Measurements from ENCODE around the gene ACAN. TPM values are rescaled to one million over a fixed set of nuclear protein-coding genes. Genes with fewer than 3 reads are reported as not detected.

The ACAN gene
- total RNA-seq, 1 experiment from 2014 or later = not detected

- no peak for TF ChIP-seq CTCF (IDR thresholded peaks at IDR 0.05; ENCODE audit: unreplicated experiment)
- Mint-ChIP-seq H3K4me1 (ENCODE audit: low read depth, unreplicated experiment) (peaks cover 9% of the 10 kb centered on the region), H3K27ac (ENCODE audit: unreplicated experiment) (no peak overlapping the region), H3K4me3 (ENCODE audit: low read depth, unreplicated experiment) (peak overlapping the region; percentile 85), H3K27me3 (ENCODE audit: unreplicated experiment) (no peaks in the 10 kb centered on the region), H3K36me3 (ENCODE audit: insufficient read depth, unreplicated experiment) (peaks cover 16% of the 10 kb centered on the region), H3K9me3 (ENCODE audit: low read depth, unreplicated experiment) (no peaks in the 10 kb centered on the region)
- intact Hi-C loops (cut with micrococcal nuclease; ENCODE audit: unreplicated experiment) = no loop called here
- peak; percentile 38 for DNase-seq
- CTCF ChIA-PET = interaction anchor here (0.7 to 0.9 kb wide), 5 partner anchors 14 to 777 kb away, joined by 4 to 5 read pairs (median 4); no protein-coding TSS in a partner anchor
- BruUV-seq (replicated peaks) = no TSS peak
Measured at GRCh38 chr15:88911766-88912118, 108.5 kb downstream of the ACAN start.

GRCh38 chr15:88912500-88912921, 109.3 kb downstream of the ACAN start:
- peak overlapping the region; percentile 85 for H3K4me3 Mint-ChIP-seq (ENCODE audit: low read depth, unreplicated experiment)
- TF ChIP-seq CTCF (IDR thresholded peaks at IDR 0.05; ENCODE audit: unreplicated experiment) = no peak
- H3K36me3 Mint-ChIP-seq (ENCODE audit: insufficient read depth, unreplicated experiment) = peaks cover 16% of the 10 kb centered on the region
- no peak overlapping the region for H3K27ac Mint-ChIP-seq (ENCODE audit: unreplicated experiment)
- intact Hi-C loops (cut with micrococcal nuclease; ENCODE audit: unreplicated experiment) = no loop called here
- CTCF ChIA-PET = interaction anchor here (0.9 kb wide), 1 partner anchor 91 kb away, joined by 5 read pairs; no protein-coding TSS in a partner anchor
- DNase-seq = no peak
- H3K9me3 Mint-ChIP-seq (ENCODE audit: low read depth, unreplicated experiment) = no peaks in the 10 kb centered on the region
- BruUV-seq (replicated peaks) = no TSS peak
- peaks cover 7% of the 10 kb centered on the region for H3K27me3 Mint-ChIP-seq (ENCODE audit: unreplicated experiment)
- H3K4me1 Mint-ChIP-seq (ENCODE audit: low read depth, unreplicated experiment) = peaks cover 9% of the 10 kb centered on the region

GRCh38 chr15:88913017-88913849, 110.0 kb downstream of the ACAN start, which contains the start of gene MFGE8:
Gene MFGE8, minus strand, starts transcription at chr15:88913379. Its CDS starts 60 bp downstream, at chr15:88913319.
- H3K27me3 Mint-ChIP-seq (ENCODE audit: unreplicated experiment) = peaks cover 14% of the 10 kb centered on the region
- TF ChIP-seq CTCF (IDR thresholded peaks at IDR 0.05; ENCODE audit: unreplicated experiment) = no peak
- H3K4me3 Mint-ChIP-seq (ENCODE audit: low read depth, unreplicated experiment) = peak within 1 kb of the TSS; percentile 85
- DNase-seq = peak; percentile 83
- H3K9me3 Mint-ChIP-seq (ENCODE audit: low read depth, unreplicated experiment) = no peaks in the 10 kb centered on the region
- H3K36me3 Mint-ChIP-seq (ENCODE audit: insufficient read depth, unreplicated experiment) = peaks cover 16% of the 10 kb centered on the region
- CTCF ChIA-PET = interaction anchor here (1.9 kb wide), 1 partner anchor 8 kb away, joined by 6 read pairs; no protein-coding TSS in a partner anchor
- BruUV-seq (replicated peaks) = no TSS peak
- peaks cover 9% of the 10 kb centered on the region for H3K4me1 Mint-ChIP-seq (ENCODE audit: low read depth, unreplicated experiment)
- intact Hi-C loops (cut with micrococcal nuclease; ENCODE audit: unreplicated experiment) = no loop called here
- H3K27ac Mint-ChIP-seq (ENCODE audit: unreplicated experiment) = peak within 1 kb of the TSS; percentile 28

- no peak for DNase-seq
- H3K27ac Mint-ChIP-seq (ENCODE audit: unreplicated experiment) = peak overlapping the region; percentile 28
- H3K9me3 Mint-ChIP-seq (ENCODE audit: low read depth, unreplicated experiment) = no peaks in the 10 kb centered on the region
- H3K4me1 Mint-ChIP-seq (ENCODE audit: low read depth, unreplicated experiment) = peaks cover 14% of the 10 kb centered on the region
- no peak for TF ChIP-seq CTCF (IDR thresholded peaks at IDR 0.05; ENCODE audit: unreplicated experiment)
- CTCF ChIA-PET = interaction anchor here (0.6 to 1.9 kb wide), 2 partner anchors 9 to 141 kb away, joined by 4 to 6 read pairs; no protein-coding TSS in a partner anchor
- BruUV-seq (replicated peaks) = no TSS peak
- intact Hi-C loops (cut with micrococcal nuclease; ENCODE audit: unreplicated experiment) = no loop called here
- H3K36me3 Mint-ChIP-seq (ENCODE audit: insufficient read depth, unreplicated experiment) = peaks cover 18% of the 10 kb centered on the region
- H3K4me3 Mint-ChIP-seq (ENCODE audit: low read depth, unreplicated experiment) = peak overlapping the region; percentile 85
- H3K27me3 Mint-ChIP-seq (ENCODE audit: unreplicated experiment) = peaks cover 14% of the 10 kb centered on the region
Measured at GRCh38 chr15:88913850-88914169, 110.6 kb downstream of the ACAN start.

Measured in Calu3 (cell line).